Measurements from ENCODE around the gene TIMM22. TPM values are rescaled to one million over a fixed set of nuclear protein-coding genes. Genes with fewer than 3 reads are reported as not detected.

The TIMM22 gene
- total and polyA plus RNA-seq, 4 donors, result 7.2 to 12.2 (median 9.9) TPM

- H3K4me1 ChIP-seq (ENCODE audit: control insufficient read depth in 5 of 5, insufficient read depth in 5 of 5, low read length in 5 of 5), result peaks cover 4 to 33% (median 14%) of the 10 kb centered on the region in 5 donors
- DNase-seq (no peak), ATAC-seq (ENCODE audit: insufficient read depth, low FRiP score) (no peak)
- peak overlapping the region in 1 of 2 donors; percentile 57 for H3K27ac ChIP-seq (ENCODE audit: low read depth in 1 of 2, low read length in 1 of 2)
- no peak overlapping the region for H3K4me3 ChIP-seq
- 83 to 86% methylated on average over 21 of the region's 21 CpGs for WGBS, 2 donors
- H3K36me3 ChIP-seq (ENCODE audit: control insufficient read depth in 4 of 4, insufficient read depth in 4 of 4, low read length in 4 of 4), result peaks cover 0 to 82% (median 22%) of the 10 kb centered on the region in 4 donors
- H3K27me3 ChIP-seq (ENCODE audit: control insufficient read depth in 3 of 3, insufficient read depth in 3 of 3, low read length in 2 of 3), result no peaks in the 10 kb centered on the region
- TF ChIP-seq CTCF (IDR thresholded peaks at IDR 0.05; ENCODE audit: control extremely low read depth, extremely low read depth), result no peak
- H3K9ac ChIP-seq (ENCODE audit: insufficient read depth in 1 of 2, low read length in 2 of 2), result no peak overlapping the region
- H3K9me3 ChIP-seq (ENCODE audit: control insufficient read depth in 4 of 4, insufficient read depth in 3 of 4, low read length in 3 of 4), result no peaks in the 10 kb centered on the region
Measured at GRCh38 chr17:1008008-1008761, 11.3 kb downstream of the TIMM22 start.

GRCh38 chr17:1009229-1010085 is 12.5 kb downstream of the TIMM22 start:
- Histone ChIP-seq H3K36me3 (ENCODE audit: control insufficient read depth in 4 of 4, insufficient read depth in 4 of 4, low read length in 4 of 4) (peaks cover 0 to 76% (median 17%) of the 10 kb centered on the region in 4 donors), H3K4me3 (no peak overlapping the region), H3K4me1 (ENCODE audit: control insufficient read depth in 5 of 5, insufficient read depth in 5 of 5, low read length in 5 of 5) (peaks cover 4 to 20% (median 6%) of the 10 kb centered on the region in 5 donors), H3K9ac (ENCODE audit: insufficient read depth in 1 of 2, low read length in 2 of 2) (no peak overlapping the region), H3K27ac (ENCODE audit: low read depth in 1 of 2, low read length in 1 of 2) (peak overlapping the region in 1 of 2 donors; percentile 42), H3K9me3 (ENCODE audit: control insufficient read depth in 4 of 4, insufficient read depth in 3 of 4, low read length in 3 of 4) (no peaks in the 10 kb centered on the region), H3K27me3 (ENCODE audit: control insufficient read depth in 3 of 3, insufficient read depth in 3 of 3, low read length in 2 of 3) (no peaks in the 10 kb centered on the region)
- no peak for ATAC-seq (ENCODE audit: insufficient read depth, low FRiP score)
- no peak for DNase-seq
- TF ChIP-seq CTCF (IDR thresholded peaks at IDR 0.05; ENCODE audit: control extremely low read depth, extremely low read depth), result no peak
- 81 to 82% methylated on average over 19 of the region's 19 CpGs for WGBS, 2 donors

- no peak overlapping the region for H3K4me3 ChIP-seq
- peaks cover 0 to 71% (median 16%) of the 10 kb centered on the region in 4 donors for H3K36me3 ChIP-seq (ENCODE audit: control insufficient read depth in 4 of 4, insufficient read depth in 4 of 4, low read length in 4 of 4)
- 92 to 95% methylated on average over 10 of the region's 10 CpGs for WGBS, 2 donors
- H3K9me3 ChIP-seq (ENCODE audit: control insufficient read depth in 4 of 4, insufficient read depth in 3 of 4, low read length in 3 of 4), result no peaks in the 10 kb centered on the region
- H3K27ac ChIP-seq (ENCODE audit: low read depth in 1 of 2, low read length in 1 of 2), result peak overlapping the region in 1 of 2 donors; percentile 42
- DNase-seq (no peak), ATAC-seq (ENCODE audit: insufficient read depth, low FRiP score) (no peak)
- no peak for TF ChIP-seq CTCF (IDR thresholded peaks at IDR 0.05; ENCODE audit: control extremely low read depth, extremely low read depth)
- peaks cover 0 to 14% (median 6%) of the 10 kb centered on the region in 5 donors for H3K4me1 ChIP-seq (ENCODE audit: control insufficient read depth in 5 of 5, insufficient read depth in 5 of 5, low read length in 5 of 5)
- no peak overlapping the region for H3K9ac ChIP-seq (ENCODE audit: insufficient read depth in 1 of 2, low read length in 2 of 2)
- H3K27me3 ChIP-seq (ENCODE audit: control insufficient read depth in 3 of 3, insufficient read depth in 3 of 3, low read length in 2 of 3), result no peaks in the 10 kb centered on the region
Measured at GRCh38 chr17:1010086-1010450, 13.1 kb downstream of the TIMM22 start.
